ENCODE results near the gene USP44. TPM values are rescaled to one million over a fixed set of nuclear protein-coding genes. Genes with fewer than 3 reads are reported as not detected.
A peak's percentile ranks its signal among the peaks of the same experiment; 100 is the strongest.

USP44 gene
- total and polyA plus RNA-seq, 10 of the 15 experiments (the other 5 are each of a cell fraction or from before 2014, with no cell fraction given): 0.02 to 0.26 (median 0.12) TPM; not detected in 6

GRCh38 chr12:95473884-95474659 lies 77.2 kb downstream of the USP44 start, which contains the start of gene METAP2 (continued):
- TF ChIP-seq POU2F2 (IDR thresholded peaks at IDR 0.05; ENCODE audit: borderline replicate concordance, low read depth, low read length): peak; percentile 88; the same call in 2 of the 3 replicates
- TF ChIP-seq CREB1 (IDR thresholded peaks at IDR 0.05; ENCODE audit: low read depth): peak; percentile 48; the same call in 1 of the 2 replicates
- no peak for TF ChIP-seq FOS (IDR thresholded peaks at IDR 0.05; ENCODE audit: borderline replicate concordance, extremely low read depth, insufficient read length)
- no peak for TF ChIP-seq GATAD2B (conservative IDR thresholded peaks at IDR 0.05; ENCODE audit: low read depth)
- peak; percentile 67 for TF ChIP-seq SIN3A (IDR thresholded peaks at IDR 0.05; ENCODE audit: low read depth, low read length)
- TF ChIP-seq IRF5 (IDR thresholded peaks at IDR 0.05; ENCODE audit: borderline replicate concordance): no peak
- TF ChIP-seq, protein P1, sequence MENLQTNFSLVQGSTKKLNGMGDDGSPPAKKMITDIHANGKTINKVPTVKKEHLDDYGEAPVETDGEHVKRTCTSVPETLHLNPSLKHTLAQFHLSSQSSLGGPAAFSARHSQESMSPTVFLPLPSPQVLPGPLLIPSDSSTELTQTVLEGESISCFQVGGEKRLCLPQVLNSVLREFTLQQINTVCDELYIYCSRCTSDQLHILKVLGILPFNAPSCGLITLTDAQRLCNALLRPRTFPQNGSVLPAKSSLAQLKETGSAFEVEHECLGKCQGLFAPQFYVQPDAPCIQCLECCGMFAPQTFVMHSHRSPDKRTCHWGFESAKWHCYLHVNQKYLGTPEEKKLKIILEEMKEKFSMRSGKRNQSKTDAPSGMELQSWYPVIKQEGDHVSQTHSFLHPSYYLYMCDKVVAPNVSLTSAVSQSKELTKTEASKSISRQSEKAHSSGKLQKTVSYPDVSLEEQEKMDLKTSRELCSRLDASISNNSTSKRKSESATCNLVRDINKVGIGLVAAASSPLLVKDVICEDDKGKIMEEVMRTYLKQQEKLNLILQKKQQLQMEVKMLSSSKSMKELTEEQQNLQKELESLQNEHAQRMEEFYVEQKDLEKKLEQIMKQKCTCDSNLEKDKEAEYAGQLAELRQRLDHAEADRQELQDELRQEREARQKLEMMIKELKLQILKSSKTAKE (IDR thresholded peaks at IDR 0.05; ENCODE audit: low read depth, poor library complexity, severe bottlenecking): no peak
- TF ChIP-seq POLR2AphosphoS5 (IDR thresholded peaks at IDR 0.05; ENCODE audit: low read length): peak; percentile 99
- TF ChIP-seq, protein P2, sequence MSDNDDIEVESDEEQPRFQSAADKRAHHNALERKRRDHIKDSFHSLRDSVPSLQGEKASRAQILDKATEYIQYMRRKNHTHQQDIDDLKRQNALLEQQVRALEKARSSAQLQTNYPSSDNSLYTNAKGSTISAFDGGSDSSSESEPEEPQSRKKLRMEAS (IDR thresholded peaks at IDR 0.05; ENCODE audit: low read depth, low read length): peak; percentile 54
- peak; percentile 48 to 50; a peak in 3 of 4 replicates for TF ChIP-seq IKZF2 (IDR thresholded peaks at IDR 0.05)
- no peak for TF ChIP-seq SMC3 (IDR thresholded peaks at IDR 0.05; ENCODE audit: borderline replicate concordance, low read length)
- peak; percentile 100 for TF ChIP-seq TAF1 (IDR thresholded peaks at IDR 0.05; ENCODE audit: borderline replicate concordance, low read depth, low read length)
- TF ChIP-seq, protein P3, sequence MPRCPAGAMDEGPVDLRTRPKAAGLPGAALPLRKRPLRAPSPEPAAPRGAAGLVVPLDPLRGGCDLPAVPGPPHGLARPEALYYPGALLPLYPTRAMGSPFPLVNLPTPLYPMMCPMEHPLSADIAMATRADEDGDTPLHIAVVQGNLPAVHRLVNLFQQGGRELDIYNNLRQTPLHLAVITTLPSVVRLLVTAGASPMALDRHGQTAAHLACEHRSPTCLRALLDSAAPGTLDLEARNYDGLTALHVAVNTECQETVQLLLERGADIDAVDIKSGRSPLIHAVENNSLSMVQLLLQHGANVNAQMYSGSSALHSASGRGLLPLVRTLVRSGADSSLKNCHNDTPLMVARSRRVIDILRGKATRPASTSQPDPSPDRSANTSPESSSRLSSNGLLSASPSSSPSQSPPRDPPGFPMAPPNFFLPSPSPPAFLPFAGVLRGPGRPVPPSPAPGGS (IDR thresholded peaks at IDR 0.05; ENCODE audit: borderline replicate concordance, insufficient read depth, low read depth, low read length, poor library complexity, severe bottlenecking): no peak
- peak; percentile 20 to 89 for TF ChIP-seq EGR1 (IDR thresholded peaks at IDR 0.05; ENCODE audit: borderline replicate concordance in 1 of 2, low read depth in 2 of 2, low read length in 2 of 2)
- peak; percentile 42 to 59; a peak in 2 of 4 replicates for TF ChIP-seq BHLHE40 (IDR thresholded peaks at IDR 0.05; ENCODE audit: borderline replicate concordance in 1 of 2, low read depth in 2 of 2, low read length in 1 of 2)
- no peak for TF ChIP-seq NFYB (IDR thresholded peaks at IDR 0.05; ENCODE audit: insufficient read depth, low read depth, low read length)
- TF ChIP-seq NRF1 (conservative IDR thresholded peaks at IDR 0.05; ENCODE audit: low read depth, low read length): no peak
- TF ChIP-seq DPF2 (IDR thresholded peaks at IDR 0.05): no peak
- no peak for TF ChIP-seq USF1 (IDR thresholded peaks at IDR 0.05; ENCODE audit: borderline replicate concordance, extremely low read length, insufficient read depth, low read depth, low read length)

All from GM12878 (cell line).